GM18505 (cell line): ENCODE measurements around the gene ATP11A.
"Not testable (repeated sequence)": the region's sequence is repeated elsewhere in the genome, so short reads cannot be mapped to it uniquely, and the experiment has no call there.

Experiments used
- ATAC-seq: cut with Tn5 transposase; IDR thresholded peaks from one replicate; pipeline ENCODE4 v1.9.1; 2021; ENCODE audit not compliant: unreplicated experiment
- POLR2A ChIP-seq: IDR thresholded peaks from 4 replicates; pipeline ENCODE4 v1.6.1; 2011; ENCODE audit warnings: borderline replicate concordance; ENCODE audit not compliant: insufficient read depth, insufficient read length; ENCODE audit errors: extremely low read depth

The ATP11A gene

GRCh38 chr13:112779856-112780604 is 90.2 kb downstream of the ATP11A start:
- no peak for TF ChIP-seq POLR2A
- ATAC-seq = no peak

- ATAC-seq = no peak
Measured at GRCh38 chr13:112781287-112781686, 91.4 kb downstream of the ATP11A start.

GRCh38 chr13:112781881-112782361 is 92.1 kb downstream of the ATP11A start:
- ATAC-seq = no peak
- no peak for TF ChIP-seq POLR2A

More at GRCh38 chr13:112781287-112781686, 91.4 kb downstream of the ATP11A start:
- TF ChIP-seq POLR2A = no peak

- TF ChIP-seq POLR2A = no peak
Measured at GRCh38 chr13:112782429-112783010, 92.7 kb downstream of the ATP11A start.

DNA sequence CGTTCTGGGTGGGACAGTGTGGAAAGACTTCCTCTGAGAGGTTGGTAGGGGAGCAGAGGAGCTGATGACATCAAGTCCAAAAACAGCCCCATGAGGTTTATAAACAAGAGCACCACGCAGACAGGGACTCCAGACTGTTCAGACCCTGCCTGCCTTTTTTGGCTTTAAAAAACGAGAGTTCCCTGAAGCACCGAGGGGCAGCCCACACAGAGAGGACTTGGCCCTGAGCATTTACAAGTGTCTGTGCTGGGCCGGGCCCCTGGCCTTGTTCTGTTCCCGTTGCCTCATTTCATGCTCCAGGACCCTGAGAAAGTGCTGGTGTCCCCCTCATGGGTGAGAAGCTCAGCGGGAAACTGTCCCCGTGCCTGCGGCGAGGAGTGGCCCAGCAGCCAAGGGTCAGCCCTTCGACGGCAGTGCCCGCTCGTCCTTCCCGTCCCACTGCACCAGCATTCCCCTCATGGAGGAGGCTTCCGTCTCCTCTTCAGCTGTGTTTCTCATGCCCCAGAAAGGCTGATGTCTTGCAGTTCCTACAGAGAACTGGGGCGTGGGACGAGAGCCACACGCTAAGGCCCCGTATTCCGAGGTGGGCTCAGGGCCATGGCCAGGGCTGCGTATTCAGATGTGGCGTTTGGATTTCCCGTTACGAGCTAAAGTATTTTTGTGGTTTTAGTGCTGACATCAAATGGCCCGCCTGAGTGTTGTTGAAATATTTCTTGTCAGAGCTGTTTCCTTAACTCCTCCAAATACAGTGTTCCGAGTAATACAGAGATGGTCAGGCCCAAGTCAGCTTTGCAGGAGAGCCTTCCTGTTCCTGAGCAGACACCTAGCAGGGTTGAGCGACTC is 93.5 kb downstream of the ATP11A start:
- no peak for ATAC-seq
- no peak for TF ChIP-seq POLR2A

More at GRCh38 chr13:112782429-112783010, 92.7 kb downstream of the ATP11A start:
- ATAC-seq = no peak

GRCh38 chr13:112783978-112784371 is 94.1 kb downstream of the ATP11A start:
- ATAC-seq = no peak
- TF ChIP-seq POLR2A = no peak

DNA sequence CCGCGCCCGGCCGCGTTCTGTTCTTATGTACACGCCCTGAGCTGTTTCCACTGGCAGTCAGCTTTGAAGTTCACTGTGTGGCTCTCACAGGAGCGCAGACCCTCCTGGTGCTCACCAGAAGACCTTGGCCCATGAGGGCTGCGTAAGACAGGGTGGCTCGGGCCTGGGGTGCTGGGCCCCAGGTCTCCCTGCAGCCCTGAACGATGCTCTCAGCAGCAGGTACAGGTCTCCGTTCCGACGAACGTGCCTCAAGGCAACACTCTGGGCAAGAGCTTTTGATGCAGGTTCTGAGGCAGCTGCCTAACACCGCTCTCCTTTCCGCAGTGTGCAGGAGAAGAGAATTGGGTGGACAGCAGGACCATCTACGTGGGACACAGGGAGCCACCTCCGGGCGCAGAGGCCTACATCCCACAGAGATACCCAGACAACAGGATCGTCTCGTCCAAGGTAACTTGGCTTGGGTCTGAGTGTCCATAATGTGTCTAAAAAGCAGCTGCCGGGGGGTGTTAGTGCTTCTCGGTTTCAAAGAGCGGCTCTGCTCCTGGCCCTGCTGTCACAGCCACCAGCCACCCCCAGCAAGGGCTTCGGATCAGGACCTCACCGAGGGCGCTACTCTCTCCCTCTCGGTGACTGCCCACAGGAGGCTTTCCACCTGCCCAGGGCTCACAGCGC is 95.1 kb downstream of the ATP11A start:
- no peak for ATAC-seq
- no peak for TF ChIP-seq POLR2A

GRCh38 chr13:112785483-112785856 is 95.6 kb downstream of the ATP11A start:
- ATAC-seq = no peak
- TF ChIP-seq POLR2A = no peak

DNA sequence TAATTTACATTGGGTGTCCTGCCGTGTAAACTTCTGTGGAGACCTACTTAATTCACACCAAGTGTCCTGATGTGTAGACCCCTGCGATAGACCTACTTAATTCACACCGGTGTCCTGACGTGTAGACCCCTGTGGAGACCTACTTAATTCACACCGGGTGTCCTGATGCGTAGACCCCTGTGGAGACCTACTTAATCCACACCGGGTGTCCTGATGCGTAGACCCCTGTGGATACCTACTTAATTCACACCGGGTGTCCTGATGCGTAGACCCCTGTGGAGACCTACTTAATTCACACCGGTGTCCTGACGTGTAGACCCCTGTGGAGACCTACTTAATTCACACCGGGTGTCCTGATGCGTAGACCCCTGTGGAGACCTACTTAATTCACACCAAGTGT is 97.0 kb downstream of the ATP11A start:
- ATAC-seq = not testable (repeated sequence)

DNA sequence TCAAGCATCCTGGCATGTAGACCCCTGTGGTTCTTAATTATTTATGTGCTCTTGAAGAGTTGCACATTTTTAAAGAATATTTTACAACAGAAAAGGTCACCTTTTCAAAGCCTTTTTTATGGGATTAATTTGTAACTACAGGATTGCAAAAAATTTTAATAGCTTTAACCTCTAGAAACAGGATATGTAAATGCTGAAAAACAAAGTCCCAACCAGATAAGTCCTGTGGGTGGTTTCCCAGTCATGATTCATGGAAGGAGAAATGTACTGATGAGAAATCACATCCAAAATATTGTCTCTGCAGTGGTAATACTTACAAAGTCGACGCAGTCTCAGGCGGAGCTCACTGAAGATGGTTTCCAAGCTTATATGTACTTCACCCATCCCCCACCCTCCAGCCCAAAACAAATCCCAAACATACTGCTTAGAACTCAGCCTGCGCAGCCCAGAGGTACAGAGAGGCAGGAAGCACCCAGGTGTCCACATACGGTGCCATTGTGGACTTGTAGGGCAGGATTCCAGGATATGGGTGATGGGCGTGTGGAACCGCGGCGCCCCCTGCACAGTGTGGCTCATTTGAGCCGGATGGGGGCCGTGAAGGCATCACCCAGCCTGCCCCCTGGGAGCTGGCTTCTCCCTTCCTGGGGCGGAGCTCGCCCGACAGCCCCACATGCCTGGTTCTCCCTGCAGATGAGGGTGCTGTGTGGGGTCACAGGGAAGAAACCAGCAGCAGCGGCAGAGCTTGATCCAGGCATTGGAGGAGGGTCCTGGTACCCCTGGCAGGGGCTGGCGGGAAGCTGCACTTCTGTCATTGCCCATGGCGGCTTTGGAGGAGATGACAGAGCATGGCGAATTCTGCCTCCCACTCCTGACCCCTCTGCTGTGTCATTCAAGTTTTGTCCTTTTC is 101.2 kb downstream of the ATP11A start:
- TF ChIP-seq POLR2A = no peak
- ATAC-seq = no peak

DNA sequence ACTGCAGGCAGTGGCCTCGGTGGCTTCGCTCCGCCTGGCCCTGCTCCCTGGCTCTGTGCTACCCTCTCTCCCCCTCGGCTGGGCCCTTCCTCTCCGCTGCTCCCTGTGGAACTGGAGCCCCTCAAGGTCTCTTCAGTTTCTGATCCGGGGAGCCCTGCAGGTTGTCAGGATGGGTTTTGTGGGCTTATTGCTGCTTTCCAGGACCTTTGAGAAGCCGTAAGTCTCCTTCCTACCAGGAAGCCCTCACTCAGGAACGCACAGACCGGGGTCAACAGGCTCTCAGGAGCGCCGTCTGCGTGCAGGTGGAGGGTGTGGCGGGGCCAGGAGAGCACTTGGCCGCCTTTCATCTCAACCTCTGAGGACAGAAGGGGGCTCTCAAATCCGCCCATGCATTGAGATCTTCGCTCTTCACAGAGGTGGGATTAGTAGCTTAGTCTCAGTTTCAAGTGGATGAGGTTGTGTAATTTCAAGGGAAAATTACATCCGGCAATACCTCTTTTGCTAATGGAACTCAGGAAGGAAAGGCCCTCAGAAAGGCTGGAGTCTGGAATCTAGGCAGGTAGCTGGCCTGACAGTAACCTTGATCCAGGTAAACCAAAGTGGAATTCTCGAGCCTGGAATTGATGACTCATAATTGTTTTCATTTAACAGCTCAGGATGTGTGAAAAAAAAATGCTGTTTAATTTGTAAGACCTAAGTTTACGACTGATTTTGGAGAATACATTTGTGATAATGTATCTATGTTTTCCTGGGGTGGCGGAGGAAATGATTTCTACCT is 102.0 kb downstream of the ATP11A start:
- ATAC-seq = no peak
- no peak for TF ChIP-seq POLR2A

DNA sequence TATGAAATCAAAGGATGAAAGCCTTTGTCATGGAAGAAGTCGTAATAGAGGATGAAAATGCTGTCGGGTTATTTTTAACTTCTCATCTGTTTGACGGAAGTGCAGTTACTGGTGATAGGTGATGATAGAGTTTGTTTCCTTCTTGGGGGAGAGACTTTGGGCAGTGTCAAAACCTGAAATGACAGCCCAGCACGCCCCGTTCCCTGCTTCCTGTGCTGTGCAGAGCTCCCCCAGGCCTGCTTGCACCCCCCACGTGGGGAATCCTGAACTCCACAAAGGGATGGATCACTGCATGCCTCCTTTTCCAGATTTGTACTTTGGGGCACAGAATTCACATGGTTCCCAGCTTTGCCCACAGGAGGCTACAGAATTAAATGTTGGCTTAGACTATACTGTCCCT is 102.7 kb downstream of the ATP11A start:
- ATAC-seq = no peak
- no peak for TF ChIP-seq POLR2A
